Measurements from ENCODE around the gene CYTH3.
"Not testable (repeated sequence)": the region's sequence is repeated elsewhere in the genome, so short reads cannot be mapped to it uniquely, and the experiment has no call there.

CYTH3 gene

DNA sequence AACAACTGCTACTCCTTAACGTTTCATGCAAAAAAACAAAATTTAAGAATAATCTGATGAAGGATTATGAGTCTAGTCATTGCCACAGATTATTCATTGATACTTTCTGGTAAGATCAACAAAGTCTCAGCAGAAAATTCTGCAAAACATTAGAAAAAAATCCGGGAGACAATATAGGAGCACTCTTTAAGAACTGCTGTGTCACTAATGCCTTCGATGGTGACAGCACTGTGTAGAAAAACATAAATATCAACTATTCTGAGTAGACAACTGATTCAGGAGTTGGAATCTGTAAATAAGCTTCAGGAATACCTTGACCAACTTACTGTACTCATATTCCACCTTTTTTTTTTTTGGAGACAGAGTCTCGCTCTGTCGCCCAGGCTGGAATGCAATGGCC, 69.0 kb downstream of the CYTH3 start:
- FAIRE-seq (no peak), DNase-seq (ENCODE audit: insufficient read length, low spot score) (no peak)

DNA sequence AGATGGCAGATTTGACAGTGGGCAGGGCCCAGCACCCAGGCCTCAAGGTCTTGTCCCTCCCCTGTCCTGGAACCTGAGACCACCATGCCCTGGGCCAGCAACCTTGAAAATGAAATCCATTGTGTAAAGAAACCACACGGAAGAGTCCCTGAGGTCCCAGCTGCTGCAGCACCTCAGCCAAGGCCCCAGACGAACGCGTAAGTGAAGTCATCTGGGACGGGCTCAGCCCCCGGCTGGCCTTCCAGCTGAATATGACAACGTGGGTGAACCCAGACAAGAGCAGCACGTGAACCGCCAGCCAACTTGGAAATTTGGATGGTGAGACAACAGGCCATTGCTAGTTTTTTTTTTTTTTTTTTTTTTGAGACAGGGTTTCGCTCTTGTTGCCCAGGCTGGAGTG, 70.3 kb downstream of the CYTH3 start:
- FAIRE-seq, result peak; percentile 81
- DNase-seq (ENCODE audit: insufficient read length, low spot score), result no peak

DNA sequence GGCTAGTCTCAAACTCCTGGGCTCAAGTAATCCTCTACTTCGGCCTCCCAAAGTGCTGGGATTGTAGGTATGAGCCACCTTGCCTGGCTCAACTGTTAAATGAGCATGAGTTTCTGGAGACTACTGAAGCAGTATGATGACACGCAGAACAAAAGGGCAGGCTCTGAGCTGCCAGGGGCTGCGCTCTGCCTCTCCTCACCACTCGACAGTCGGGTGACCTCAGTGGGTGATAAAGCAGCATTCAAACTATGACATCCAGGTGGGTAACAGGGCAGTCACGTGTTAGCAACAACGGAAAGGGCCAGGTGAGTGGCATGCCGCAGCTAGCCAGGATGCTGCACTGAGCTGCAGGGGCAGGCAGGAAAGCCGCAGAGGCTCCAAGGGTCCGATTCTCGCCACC, 71.5 kb downstream of the CYTH3 start:
- no peak for FAIRE-seq
- no peak for DNase-seq (ENCODE audit: insufficient read length, low spot score)

DNA sequence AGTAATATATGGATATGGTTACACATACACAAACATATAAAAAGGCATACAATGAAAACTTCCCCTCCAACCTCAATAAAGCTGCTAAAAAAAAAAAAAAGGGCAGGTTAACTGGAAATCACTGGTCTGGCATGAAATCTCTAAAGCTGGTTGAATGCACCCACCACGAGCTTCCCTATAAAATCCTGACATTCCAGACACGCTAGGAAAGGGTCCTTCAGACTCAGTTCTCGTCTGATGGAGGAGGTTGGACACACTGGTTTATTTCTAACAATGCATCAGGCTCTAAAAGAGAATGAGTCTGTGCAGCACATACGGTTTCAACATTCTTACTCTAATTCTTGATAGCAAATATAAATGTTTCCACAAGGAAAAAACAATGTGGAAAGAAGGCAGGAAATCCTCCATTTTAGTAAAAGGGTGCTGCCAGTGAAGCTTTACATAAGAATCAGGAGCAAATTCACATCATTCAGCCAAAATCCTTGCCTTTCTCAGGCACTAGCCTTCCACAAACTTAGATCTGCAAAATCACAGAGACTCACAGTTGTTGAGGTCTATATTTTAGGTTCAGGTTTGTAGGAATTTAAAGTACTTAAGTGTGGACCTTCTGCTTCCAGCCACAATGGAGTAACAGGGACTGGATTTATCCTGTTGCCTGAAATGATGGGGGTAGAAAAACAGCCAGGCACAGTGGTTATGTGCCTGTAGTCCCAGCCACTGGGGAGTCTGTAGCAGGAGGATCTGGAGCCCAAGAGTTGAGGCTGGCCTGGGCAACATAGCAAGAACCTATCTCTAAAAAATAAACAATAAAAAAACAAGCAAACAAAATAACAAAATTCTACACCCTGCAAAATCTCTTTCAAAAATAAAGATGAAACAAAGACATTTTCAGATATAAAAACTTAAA, 73.5 kb downstream of the CYTH3 start:
- FAIRE-seq (no peak), DNase-seq (ENCODE audit: insufficient read length, low spot score) (no peak)

DNA sequence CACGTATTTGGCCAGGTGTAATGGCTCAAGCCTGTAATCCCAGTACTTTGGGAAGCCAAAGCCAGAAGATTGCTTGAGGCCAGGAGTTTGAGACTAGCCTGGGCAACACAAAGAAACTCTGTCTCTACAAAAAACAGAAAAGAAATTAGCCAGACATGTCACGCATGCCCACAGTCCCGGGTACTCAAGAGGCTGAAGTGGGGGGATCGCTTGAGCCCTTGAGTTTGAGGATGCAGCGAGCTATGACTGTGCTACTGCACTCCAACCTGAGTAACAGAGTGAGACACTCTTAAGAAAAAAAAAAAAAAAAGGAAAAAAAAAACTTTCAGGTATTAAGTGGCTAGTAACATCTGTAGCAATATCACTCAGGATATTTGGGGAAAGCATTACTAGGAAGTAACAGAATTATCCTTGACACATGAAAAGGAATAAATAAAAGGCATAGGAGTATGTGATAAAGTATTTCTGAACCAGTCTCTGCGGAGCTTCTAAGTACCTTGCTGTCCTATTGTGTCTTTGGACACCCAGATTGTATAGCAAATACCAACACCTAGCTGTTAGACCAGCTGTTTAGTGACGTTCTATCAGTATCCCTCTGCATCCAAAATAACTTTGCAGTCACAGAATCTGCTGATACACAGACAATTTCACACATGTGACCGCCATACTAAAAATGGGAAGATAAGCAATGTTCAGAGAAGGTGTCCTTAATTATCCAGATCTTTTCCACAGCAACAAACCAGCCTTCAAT, 74.4 kb downstream of the CYTH3 start:
- no peak for FAIRE-seq
- DNase-seq (ENCODE audit: insufficient read length, low spot score), result no peak

DNA sequence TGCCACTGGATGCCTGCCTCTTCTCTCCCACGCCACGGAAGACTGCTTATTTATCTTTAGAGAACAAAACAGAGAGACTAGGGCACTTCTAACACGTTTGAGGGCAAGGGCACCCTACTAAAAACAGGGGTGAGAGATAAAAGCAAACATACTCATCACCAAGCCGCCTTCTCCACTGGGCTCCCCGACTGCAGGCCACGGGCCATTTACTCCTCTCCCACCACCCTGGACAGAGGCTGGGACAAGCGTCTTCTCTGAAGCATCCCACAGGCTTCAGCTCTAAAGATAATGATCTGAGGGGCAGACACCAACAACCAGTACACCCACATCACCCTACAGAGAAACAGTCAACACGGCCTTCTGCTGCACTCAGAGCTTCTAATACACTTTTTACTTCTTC, 78.7 kb downstream of the CYTH3 start:
- DNase-seq (ENCODE audit: insufficient read length, low spot score), result no peak
- FAIRE-seq, result no peak

DNA sequence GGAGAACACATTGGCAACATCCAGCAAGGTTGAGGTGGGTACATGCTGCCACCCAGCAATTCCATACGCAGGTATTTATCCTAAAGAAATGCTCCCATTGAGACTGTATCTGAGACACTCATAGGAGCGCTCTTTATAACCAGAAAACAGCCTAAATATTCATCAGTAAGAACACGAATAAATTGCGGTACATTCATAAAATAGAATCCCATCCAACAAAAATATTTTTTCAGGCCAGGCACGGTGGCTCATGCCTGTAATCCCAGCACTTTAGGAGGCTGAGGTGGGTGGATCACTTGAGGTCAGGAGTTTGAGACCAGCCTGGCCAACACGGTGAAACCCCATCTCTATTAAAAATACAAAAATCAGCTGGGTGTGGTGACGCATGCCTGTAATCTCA, 81.9 kb downstream of the CYTH3 start:
- DNase-seq (ENCODE audit: insufficient read length, low spot score); FAIRE-seq: not testable (repeated sequence)

DNA sequence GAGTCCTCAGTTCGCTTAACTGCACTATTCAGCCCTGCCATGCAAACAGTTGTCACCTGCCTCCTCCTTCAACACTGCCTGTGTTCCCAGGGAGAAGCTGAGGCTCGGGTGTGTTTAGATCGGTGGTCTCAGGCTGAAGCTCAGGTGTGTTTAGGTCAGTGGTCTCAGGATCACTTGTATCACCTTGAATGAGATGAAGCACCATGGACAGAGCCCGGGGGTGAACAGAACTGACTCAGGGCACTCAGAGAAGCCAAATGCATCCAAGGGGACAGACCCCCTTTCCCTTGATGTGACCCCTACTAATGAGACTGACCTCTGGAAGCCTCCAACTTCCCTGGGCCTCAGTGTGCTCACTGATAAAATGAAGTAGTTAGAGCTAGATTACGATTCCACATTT, 84.0 kb downstream of the CYTH3 start:
- DNase-seq (ENCODE audit: insufficient read length, low spot score) (no peak), FAIRE-seq (no peak)

DNA sequence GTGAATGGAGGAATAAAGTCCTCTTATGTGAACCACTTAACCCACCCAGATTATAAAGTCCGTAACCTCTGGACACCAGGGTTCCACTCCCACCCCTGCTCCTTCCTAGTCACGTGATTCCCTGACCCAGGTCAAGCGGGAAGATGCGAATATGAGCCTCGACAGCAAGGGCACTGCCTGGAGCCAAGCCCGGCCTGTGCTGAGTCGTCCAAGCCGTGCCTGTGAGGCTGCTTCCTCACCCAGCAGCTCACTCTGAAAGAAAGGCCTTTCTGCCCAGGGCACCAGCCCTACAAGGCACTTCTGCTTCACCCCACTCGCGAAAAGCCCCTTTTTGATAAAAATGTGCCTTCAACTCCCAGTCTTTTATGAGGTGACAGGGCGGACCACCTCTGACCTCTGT, 85.8 kb downstream of the CYTH3 start:
- FAIRE-seq (peak; percentile 72), DNase-seq (ENCODE audit: insufficient read length, low spot score) (no peak)

DNA sequence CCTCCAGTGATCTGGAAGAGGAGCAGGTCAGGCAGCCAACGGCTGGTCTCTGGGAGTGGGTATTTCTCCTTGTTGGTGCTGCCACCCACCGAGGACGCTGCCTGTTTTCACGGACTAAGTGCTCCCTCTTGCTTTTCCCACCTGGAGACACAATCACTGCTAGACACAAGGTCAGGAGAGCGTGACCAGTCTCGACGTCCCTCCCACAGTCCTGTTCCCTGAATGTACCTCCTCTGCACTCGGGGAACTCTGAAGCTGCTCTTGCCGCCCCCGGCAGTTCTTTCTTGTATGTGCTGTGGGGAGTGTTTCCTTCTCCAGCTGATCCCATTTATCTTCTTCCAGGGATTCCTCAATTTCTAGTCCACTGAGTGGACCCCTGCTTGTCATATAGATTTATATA, 89.4 kb downstream of the CYTH3 start:
- no peak for FAIRE-seq
- DNase-seq (ENCODE audit: insufficient read length, low spot score), result no peak

DNA sequence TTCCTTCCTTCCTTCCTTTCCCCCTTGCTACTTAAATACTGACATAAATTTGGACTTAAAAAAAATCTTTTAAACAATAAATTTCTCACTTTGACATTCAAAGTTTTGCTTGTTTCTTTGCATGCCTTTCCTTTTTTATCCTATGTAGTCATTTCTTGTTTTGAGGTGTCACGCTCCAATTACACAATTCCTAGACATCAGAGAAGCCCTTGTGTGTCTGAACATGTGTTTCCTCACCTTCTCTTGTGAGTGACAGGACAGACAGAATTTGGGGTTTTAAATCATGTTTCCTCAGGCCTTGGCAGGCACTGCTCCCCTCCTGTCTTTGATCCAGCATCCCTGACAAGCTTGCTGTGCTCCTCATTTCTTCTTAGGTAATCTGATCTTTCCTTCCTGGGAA, 91.3 kb downstream of the CYTH3 start:
- DNase-seq (ENCODE audit: insufficient read length, low spot score), result no peak
- FAIRE-seq, result no peak

DNA sequence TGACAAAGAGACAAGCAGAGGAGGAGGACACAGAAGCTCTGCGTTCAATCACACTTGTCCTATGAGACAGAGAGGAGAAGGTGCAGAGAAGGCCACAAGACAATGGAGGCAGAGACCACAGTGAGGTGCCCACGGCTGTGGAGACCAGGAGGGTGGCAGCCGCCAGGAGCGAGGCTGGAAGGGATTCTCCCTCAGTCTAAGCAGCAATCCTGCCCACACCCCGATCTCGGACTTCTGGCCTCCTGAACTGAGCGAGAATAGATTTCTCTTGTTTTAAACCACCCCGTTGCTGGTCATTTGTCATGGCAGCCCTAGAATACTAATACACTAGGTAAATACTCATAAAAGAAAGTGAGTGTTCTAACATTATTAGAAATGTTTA, 92.1 kb downstream of the CYTH3 start:
- no peak for DNase-seq (ENCODE audit: insufficient read length, low spot score)
- FAIRE-seq, result peak; percentile 46

DNA sequence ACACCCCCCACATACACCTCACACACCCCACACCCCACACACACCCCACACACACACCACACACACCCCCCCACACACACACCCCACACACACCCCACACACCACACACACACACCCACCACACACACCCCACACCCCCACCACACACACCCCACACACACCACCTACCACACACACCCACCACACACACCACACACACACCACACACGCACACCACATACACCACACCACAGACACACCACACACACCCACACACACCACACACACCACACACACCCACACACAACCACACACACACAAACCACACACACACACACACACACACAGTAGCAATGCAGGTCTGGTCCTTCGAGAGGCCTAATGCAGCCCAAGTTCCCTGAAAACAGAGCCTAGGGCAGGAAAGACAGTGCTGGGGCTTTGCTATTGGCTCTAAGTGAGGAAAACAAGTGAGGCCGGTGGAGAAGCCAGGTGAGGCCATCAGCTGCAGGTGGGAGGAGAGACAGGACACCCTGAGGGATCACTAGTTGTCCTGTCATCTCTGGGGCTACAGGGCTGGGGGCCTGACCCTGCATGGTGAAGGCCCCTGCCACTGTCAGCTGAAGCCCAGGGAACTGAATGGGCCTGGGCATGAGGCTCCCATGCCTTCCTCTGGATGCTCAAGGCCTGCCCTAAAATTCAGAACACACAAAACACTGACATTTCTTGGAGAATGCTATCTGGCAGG, 92.6 kb downstream of the CYTH3 start:
- peak; percentile 100 for FAIRE-seq

DNA sequence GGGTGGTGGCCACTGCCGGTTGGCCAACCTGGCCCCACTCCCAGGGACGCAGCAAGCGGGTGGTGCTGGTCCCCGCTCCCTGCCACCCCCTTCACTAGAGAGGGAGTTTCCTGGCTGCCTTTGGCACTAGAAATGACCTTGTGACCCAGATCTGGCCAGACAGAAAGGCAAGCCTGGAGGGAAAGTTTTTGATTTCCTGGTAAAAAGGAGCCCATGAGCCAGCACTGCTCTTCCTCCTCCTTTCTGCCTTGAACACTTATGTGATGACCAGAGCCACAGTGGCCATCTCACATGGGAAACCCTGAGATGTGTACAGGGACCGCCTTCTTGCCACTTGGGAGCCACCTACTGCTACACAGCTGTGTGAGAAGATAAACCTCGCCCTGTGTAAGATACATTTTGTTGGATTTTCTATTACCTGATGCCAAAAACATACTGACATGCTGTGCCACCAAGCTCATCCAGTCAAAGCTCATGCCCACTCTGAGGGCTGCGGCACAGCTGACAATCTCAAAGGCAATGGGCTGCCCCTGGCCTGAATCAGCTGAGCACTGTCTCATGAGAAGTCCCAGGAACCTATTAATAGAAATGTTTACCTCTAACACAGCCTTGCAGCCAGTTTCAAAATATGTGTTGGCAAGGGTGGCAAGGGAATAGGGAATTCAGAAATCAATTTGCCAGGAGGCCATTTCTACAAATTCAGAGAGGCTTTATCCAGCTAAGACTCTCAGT, 94.0 kb downstream of the CYTH3 start:
- no peak for DNase-seq (ENCODE audit: insufficient read length, low spot score)
- FAIRE-seq, result peak; percentile 48

More for the DNA sequence above, 92.6 kb downstream of the CYTH3 start:
- DNase-seq (ENCODE audit: insufficient read length, low spot score), result no peak

DNA sequence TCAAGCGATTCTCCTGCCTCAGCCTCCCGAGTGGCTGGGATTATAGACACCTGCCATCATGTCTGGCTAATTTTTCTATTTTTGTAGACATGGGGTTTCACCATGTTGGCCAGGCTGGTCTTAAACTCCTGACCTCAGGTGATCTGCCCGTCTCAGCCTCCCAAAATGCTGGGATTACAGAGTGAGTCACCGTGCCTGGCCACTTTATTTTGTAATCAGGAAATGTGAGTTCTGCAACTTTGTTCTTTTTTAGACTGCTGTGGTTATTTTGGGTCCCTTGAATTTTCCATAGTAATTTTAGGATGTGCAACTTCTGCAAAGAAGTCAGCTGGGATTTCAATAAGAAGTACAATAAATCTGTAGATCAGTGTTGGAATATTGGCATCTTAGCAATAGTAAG, 96.8 kb downstream of the CYTH3 start:
- no peak for FAIRE-seq

DNA sequence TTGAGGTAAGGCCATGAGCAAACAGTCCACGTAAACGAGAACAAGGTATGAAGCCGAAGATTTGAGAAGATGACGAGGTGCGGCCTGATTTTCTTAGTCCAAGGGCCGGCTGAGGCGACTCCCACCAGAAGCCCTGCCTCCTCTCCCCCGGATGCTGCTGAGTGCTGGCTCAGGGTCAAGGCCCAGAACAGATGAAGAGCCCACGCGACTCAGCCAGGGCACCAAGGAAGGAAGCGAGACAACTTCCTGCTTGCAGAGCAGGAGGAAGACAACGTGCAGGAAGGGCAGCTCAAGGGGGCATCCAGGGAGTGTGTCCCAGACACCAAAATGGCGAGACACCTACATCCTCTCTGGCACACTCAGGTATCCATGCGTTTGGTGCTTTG, 99.5 kb downstream of the CYTH3 start:
- FAIRE-seq (no peak), DNase-seq (ENCODE audit: insufficient read length, low spot score) (no peak)

More for the DNA sequence above, 96.8 kb downstream of the CYTH3 start:
- no peak for DNase-seq (ENCODE audit: insufficient read length, low spot score)

DNA sequence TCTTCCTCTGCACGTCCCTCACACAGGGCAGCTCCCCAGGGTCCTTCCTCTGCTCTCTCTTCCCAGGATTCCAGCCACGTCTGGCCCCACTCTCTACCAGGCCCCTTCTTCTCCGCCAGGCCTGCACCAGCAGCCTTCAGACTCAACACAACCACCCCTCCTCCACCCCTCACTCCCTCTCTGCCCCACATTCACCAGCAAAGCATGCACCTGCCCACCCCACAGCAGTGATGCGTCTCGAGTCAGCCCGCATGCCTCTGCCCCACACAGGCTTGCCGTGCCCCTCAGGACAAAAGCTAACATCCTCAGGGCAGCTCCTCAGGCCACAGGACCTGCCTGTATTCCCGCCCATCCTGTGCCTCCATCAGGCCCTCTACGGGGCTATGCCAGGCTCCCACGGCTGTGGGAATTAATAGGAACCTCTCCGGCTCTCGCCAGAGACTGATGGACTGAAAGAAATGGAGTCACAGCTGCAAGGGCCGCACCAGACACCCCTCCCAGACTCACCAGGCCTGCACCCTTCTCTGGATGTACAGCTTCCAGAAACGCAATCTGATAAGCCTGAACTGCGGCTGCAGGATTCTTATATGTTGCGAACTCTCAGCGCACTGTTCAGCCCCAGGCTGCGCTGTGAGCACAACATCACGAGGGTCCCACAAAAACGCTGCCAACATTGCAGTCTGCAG, 100.1 kb downstream of the CYTH3 start:
- no peak for DNase-seq (ENCODE audit: insufficient read length, low spot score)

DNA sequence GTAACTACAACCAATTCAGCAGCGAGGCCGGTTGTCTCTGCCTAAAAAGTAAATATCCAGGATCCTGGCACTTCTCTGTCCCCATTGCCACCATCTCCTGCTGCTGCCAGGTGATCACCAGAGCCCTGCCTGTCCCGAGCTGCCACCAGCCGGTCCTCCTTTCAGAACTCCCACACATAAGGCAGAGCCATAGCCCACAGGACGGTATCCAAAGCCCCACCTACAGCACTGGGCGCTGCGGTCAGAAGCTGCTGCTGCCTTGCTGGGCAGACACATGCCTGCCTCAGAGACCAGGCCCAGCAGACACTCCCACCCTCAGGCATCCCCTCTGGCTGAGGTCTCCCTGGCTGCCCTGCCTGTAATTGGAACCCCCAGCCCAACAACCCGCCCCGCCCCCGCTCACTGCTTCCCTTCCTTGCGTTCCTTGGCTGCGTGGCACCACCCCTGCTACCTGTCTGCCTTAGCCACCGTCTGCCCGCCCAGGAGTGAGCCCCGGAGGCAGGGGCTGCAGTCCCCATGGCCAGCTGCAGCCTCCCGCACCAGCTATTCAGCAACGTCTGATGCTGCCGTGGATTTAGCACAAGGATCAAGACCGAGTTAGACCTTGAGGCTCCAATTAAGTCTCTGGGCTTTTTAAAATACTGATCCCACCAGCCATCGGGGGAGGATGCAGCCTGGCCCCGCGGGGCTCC, 100.7 kb downstream of the CYTH3 start:
- DNase-seq (ENCODE audit: insufficient read length, low spot score) (no peak), FAIRE-seq (peak; percentile 42)

More for the DNA sequence above, 100.1 kb downstream of the CYTH3 start:
- peak; percentile 67 for FAIRE-seq

All from HTR-8/SVneo (cell line).